Thoracic aorta (tissue), 2 donors: Measurements from ENCODE around the gene HK3. TPM values are rescaled to one million over a fixed set of nuclear protein-coding genes. Genes with fewer than 3 reads are reported as not detected.

Source experiments
- ATAC-seq: fragments of 150-250 bp; one replicate; pipeline ENCODE4 v1.8.0; 2017; ENCODE audit warnings: low read depth; ENCODE audit not compliant: insufficient number of reproducible peaks, low FRiP score
- DNase-seq: peaks from one replicate; pipeline ENCODE4 v3.0.0-alpha.2; 2020; ENCODE audit warnings: low spot score
- H3K27ac ChIP-seq, 2 donors: fragments of 200-600 bp; sonication (generic); 1 replicate in 1 of 2; 2 replicates in 1 of 2; pipeline ENCODE4 v1.5.1; 2016; ENCODE audit warnings: mild to moderate bottlenecking in 2 of 2, moderate library complexity in 2 of 2
- H3K27me3 ChIP-seq: fragments of 200-600 bp; sonication (generic); replicated peaks from 2 replicates; pipeline ENCODE4 v1.6.0; 2016; ENCODE audit warnings: mild to moderate bottlenecking; ENCODE audit not compliant: insufficient read depth
- H3K36me3 ChIP-seq: fragments of 200-600 bp; sonication (generic); one replicate; pipeline ENCODE4 v1.5.1; 2016
- H3K4me1 ChIP-seq, 2 donors: fragments of 200-600 bp; sonication (generic); 1 replicate in 1 of 2; 2 replicates in 1 of 2; pipeline versions ENCODE4 v1.5.1 to v1.6.0; 2016; ENCODE audit warnings: low read depth in 2 of 2, mild to moderate bottlenecking in 1 of 2; ENCODE audit not compliant: control insufficient read depth in 1 of 2
- H3K4me3 ChIP-seq: fragments of 200-600 bp; sonication (generic); 2 replicates; pipeline ENCODE4 v1.5.1; 2016; ENCODE audit warnings: mild to moderate bottlenecking
- H3K9me3 ChIP-seq: fragments of 200-600 bp; sonication (generic); 2 replicates; pipeline ENCODE4 v1.5.1; 2016
- total RNA-seq, 2 donors: library from RNA; depleted of rRNA; stranded (reverse); fragments of >200 nt; gene quantifications; one replicate each; pipeline versions ENCODE4 v1.1.0 to v1.2.3, GENCODE V29; 2016
- TF ChIP-seq, protein P1 (sequence below): fragments of 200-600 bp; sonication (generic); IDR thresholded peaks from one replicate; pipeline ENCODE4 v1.5.1; 2019; ENCODE audit warnings: antibody characterized with exemption

The HK3 gene
- total RNA-seq, 2 donors from 2014 or later = 9.0 to 26.1 TPM

DNA sequence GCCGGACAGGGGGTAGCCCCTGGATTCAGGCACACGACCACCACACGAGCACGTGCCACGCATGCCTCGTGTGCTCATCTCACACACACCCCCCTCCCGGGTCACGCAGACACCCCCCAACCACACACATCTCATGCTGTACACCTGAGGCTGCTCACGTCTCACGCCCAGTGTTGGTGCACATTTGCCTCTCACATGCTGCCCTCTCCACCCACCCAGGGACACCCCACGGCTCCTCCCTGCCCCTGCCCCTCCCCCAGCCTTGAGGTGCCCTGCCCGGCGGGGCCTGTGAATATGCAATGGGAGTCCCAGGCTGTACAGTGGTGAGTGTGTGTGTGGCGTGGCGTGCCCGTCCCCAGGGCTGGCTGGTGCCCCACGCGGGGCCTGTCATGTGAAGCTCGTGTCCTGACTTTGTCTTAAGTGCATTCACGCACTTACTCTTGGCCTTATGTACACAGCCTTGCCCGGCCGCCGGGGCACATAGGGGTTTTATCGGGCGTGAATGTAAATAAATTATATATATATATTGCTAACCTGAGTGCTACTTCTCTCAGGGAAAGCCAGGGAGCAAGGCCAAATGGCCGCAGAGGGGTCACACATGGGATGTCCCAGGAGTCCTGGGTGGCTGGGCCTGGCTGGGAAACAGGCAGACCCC lies 18.7 kb downstream of the HK3 start:
- Histone ChIP-seq H3K9me3 (no peaks in the 10 kb centered on the region), H3K4me3 (no peak overlapping the region), H3K27ac (no peak overlapping the region), H3K4me1 (no peaks in the 10 kb centered on the region), H3K27me3 (no peaks in the 10 kb centered on the region), H3K36me3 (no peaks in the 10 kb centered on the region)
- TF ChIP-seq, protein P1, sequence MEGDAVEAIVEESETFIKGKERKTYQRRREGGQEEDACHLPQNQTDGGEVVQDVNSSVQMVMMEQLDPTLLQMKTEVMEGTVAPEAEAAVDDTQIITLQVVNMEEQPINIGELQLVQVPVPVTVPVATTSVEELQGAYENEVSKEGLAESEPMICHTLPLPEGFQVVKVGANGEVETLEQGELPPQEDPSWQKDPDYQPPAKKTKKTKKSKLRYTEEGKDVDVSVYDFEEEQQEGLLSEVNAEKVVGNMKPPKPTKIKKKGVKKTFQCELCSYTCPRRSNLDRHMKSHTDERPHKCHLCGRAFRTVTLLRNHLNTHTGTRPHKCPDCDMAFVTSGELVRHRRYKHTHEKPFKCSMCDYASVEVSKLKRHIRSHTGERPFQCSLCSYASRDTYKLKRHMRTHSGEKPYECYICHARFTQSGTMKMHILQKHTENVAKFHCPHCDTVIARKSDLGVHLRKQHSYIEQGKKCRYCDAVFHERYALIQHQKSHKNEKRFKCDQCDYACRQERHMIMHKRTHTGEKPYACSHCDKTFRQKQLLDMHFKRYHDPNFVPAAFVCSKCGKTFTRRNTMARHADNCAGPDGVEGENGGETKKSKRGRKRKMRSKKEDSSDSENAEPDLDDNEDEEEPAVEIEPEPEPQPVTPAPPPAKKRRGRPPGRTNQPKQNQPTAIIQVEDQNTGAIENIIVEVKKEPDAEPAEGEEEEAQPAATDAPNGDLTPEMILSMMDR = no peak
- ATAC-seq = no peak
- DNase-seq = no peak

DNA sequence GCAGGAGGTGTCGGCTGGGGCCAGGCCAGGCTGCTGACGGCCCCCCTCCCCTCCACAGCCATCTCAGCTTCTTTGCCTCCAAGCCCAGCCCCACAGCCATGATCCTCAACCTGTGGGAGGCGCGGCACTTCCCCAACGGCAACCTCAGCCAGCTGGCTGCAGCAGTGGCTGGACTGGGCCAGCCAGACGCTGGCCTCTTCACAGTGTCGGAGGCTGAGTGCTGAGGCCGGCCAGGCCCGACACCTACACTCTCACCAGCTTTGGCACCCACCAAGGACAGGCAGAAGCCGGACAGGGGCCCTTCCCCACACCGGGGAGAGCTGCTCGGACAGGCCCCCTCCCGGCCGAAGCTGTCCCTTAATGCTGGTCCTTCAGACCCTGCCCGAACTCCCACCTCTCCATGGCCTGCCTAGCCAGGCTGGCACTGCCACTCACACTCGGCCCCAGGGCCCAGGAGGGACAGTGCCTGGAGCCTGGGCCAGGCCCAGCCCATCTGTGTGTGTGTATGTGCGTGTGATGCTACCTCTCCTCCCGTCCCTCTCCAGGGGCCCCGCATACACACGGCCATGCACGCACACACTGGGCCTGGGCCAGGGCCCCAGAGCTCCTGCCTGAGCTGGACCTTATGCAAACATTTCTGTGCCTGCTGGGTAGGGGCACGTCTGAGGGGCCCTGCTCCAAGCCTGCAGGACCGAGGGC lies 19.3 kb downstream of the HK3 start:
- no peak overlapping the region for H3K4me3 ChIP-seq
- TF ChIP-seq, protein P1 = no peak
- no peaks in the 10 kb centered on the region for H3K27me3 ChIP-seq
- DNase-seq (no peak), ATAC-seq (no peak)
- no peak overlapping the region for H3K27ac ChIP-seq
- no peaks in the 10 kb centered on the region for H3K4me1 ChIP-seq
- H3K36me3 ChIP-seq = no peaks in the 10 kb centered on the region
- H3K9me3 ChIP-seq = no peaks in the 10 kb centered on the region

- no peak overlapping the region for H3K4me3 ChIP-seq
- TF ChIP-seq, protein P1 = no peak
- no peak overlapping the region for H3K27ac ChIP-seq
- H3K4me1 ChIP-seq = no peaks in the 10 kb centered on the region
- no peaks in the 10 kb centered on the region for H3K36me3 ChIP-seq
- H3K27me3 ChIP-seq = no peaks in the 10 kb centered on the region
- ATAC-seq (no peak), DNase-seq (no peak)
- no peaks in the 10 kb centered on the region for H3K9me3 ChIP-seq
These were observed 20.1 kb downstream of the HK3 start for GRCh38 chr5:176878906-176879662.

- Histone ChIP-seq H3K36me3 (no peaks in the 10 kb centered on the region), H3K9me3 (no peaks in the 10 kb centered on the region), H3K27me3 (no peaks in the 10 kb centered on the region), H3K4me3 (no peak overlapping the region), H3K27ac (no peak overlapping the region), H3K4me1 (no peaks in the 10 kb centered on the region)
- no peak for ATAC-seq
- DNase-seq = no peak
- TF ChIP-seq, protein P1 = no peak
These were observed 20.7 kb downstream of the HK3 start for GRCh38 chr5:176878463-176878862.

GRCh38 chr5:176877793-176878331 lies 21.3 kb downstream of the HK3 start:
- DNase-seq = no peak
- Histone ChIP-seq H3K4me1 (no peaks in the 10 kb centered on the region), H3K36me3 (no peaks in the 10 kb centered on the region), H3K9me3 (no peaks in the 10 kb centered on the region), H3K4me3 (no peak overlapping the region), H3K27ac (no peak overlapping the region), H3K27me3 (no peaks in the 10 kb centered on the region)
- ATAC-seq = no peak
- TF ChIP-seq, protein P1 = no peak
